ENCODE data around the gene ZFP36L1.

Gene ZFP36L1

GRCh38 chr14:68785534-68786490, 7.1 kb downstream of the ZFP36L1 start:
- Histone ChIP-seq H3K23ac (ENCODE audit: low read length) (no peak overlapping the region), H4K5ac (ENCODE audit: low read length) (no peak overlapping the region), H3K27me3 (ENCODE audit: insufficient read depth, low read length, poor library complexity) (no peaks in the 10 kb centered on the region), H2BK15ac (replicated peaks; ENCODE audit: low read depth) (no peak overlapping the region), H3K56ac (ENCODE audit: low read length) (no peak overlapping the region), H2AK5ac (ENCODE audit: low read length) (no peak overlapping the region), H4K8ac (ENCODE audit: low read depth, low read length) (no peak overlapping the region), H3K36me3 (ENCODE audit: control insufficient read depth, insufficient read depth, low read length) (peaks cover 2% of the 10 kb centered on the region), H3K18ac (ENCODE audit: low read length) (no peak overlapping the region), H2BK120ac (ENCODE audit: low read depth, low read length) (no peak overlapping the region), H3K27ac (ENCODE audit: low read depth, low read length) (no peak overlapping the region), H3K4ac (ENCODE audit: low read depth, low read length) (no peak overlapping the region), H3K4me2 (ENCODE audit: low read length) (no peak overlapping the region), H3K9ac (ENCODE audit: low read length) (no peak overlapping the region), H3K4me3 (ENCODE audit: low read length) (no peak overlapping the region), H3K4me1 (ENCODE audit: control insufficient read depth, low read depth, low read length) (peaks cover 7% of the 10 kb centered on the region), H3K79me2 (ENCODE audit: control insufficient read depth, insufficient read depth, low read length) (peaks cover 18% of the 10 kb centered on the region), H2BK5ac (ENCODE audit: low read length) (no peak overlapping the region), H3K79me1 (ENCODE audit: low read length) (peaks cover 7% of the 10 kb centered on the region)
- DNase-seq, result peak; percentile 14
- WGBS (ENCODE audit: extremely low coverage, insufficient coverage, low lambda C conversion rate), result no CpG with 5 or more reads among the region's 5 CpGs

- Histone ChIP-seq H3K4ac (ENCODE audit: low read depth, low read length) (no peak overlapping the region), H3K9ac (ENCODE audit: low read length) (no peak overlapping the region), H3K27me3 (ENCODE audit: insufficient read depth, low read length, poor library complexity) (no peaks in the 10 kb centered on the region), H4K8ac (ENCODE audit: low read depth, low read length) (no peak overlapping the region), H3K36me3 (ENCODE audit: control insufficient read depth, insufficient read depth, low read length) (peaks cover 2% of the 10 kb centered on the region), H2BK5ac (ENCODE audit: low read length) (no peak overlapping the region), H3K4me3 (ENCODE audit: low read length) (no peak overlapping the region), H3K27ac (ENCODE audit: low read depth, low read length) (no peak overlapping the region), H3K4me1 (ENCODE audit: control insufficient read depth, low read depth, low read length) (peaks cover 7% of the 10 kb centered on the region), H3K4me2 (ENCODE audit: low read length) (no peak overlapping the region), H2BK15ac (replicated peaks; ENCODE audit: low read depth) (no peak overlapping the region), H2BK120ac (ENCODE audit: low read depth, low read length) (no peak overlapping the region), H2AK5ac (ENCODE audit: low read length) (no peak overlapping the region), H3K23ac (ENCODE audit: low read length) (no peak overlapping the region), H3K79me2 (ENCODE audit: control insufficient read depth, insufficient read depth, low read length) (peaks cover 10% of the 10 kb centered on the region), H4K5ac (ENCODE audit: low read length) (no peak overlapping the region), H3K79me1 (ENCODE audit: low read length) (peaks cover 5% of the 10 kb centered on the region), H3K56ac (ENCODE audit: low read length) (no peak overlapping the region), H3K18ac (ENCODE audit: low read length) (no peak overlapping the region)
- DNase-seq, result no peak
- WGBS (ENCODE audit: extremely low coverage, insufficient coverage, low lambda C conversion rate), result no CpG with 5 or more reads among the region's 6 CpGs
Observed at GRCh38 chr14:68784978-68785533, 7.8 kb downstream of the ZFP36L1 start.

- Histone ChIP-seq H3K4me1 (ENCODE audit: control insufficient read depth, low read depth, low read length) (peaks cover 7% of the 10 kb centered on the region), H3K4me2 (ENCODE audit: low read length) (no peak overlapping the region), H3K4ac (ENCODE audit: low read depth, low read length) (no peak overlapping the region), H3K23ac (ENCODE audit: low read length) (no peak overlapping the region), H3K4me3 (ENCODE audit: low read length) (no peak overlapping the region), H2BK5ac (ENCODE audit: low read length) (no peak overlapping the region), H4K8ac (ENCODE audit: low read depth, low read length) (no peak overlapping the region), H3K18ac (ENCODE audit: low read length) (no peak overlapping the region), H3K56ac (ENCODE audit: low read length) (no peak overlapping the region), H2AK5ac (ENCODE audit: low read length) (no peak overlapping the region), H3K27me3 (ENCODE audit: insufficient read depth, low read length, poor library complexity) (no peaks in the 10 kb centered on the region), H3K27ac (ENCODE audit: low read depth, low read length) (no peak overlapping the region), H3K79me2 (ENCODE audit: control insufficient read depth, insufficient read depth, low read length) (peaks cover 4% of the 10 kb centered on the region), H2BK120ac (ENCODE audit: low read depth, low read length) (no peak overlapping the region), H3K79me1 (ENCODE audit: low read length) (peaks cover 5% of the 10 kb centered on the region), H2BK15ac (replicated peaks; ENCODE audit: low read depth) (no peak overlapping the region), H3K36me3 (ENCODE audit: control insufficient read depth, insufficient read depth, low read length) (peaks cover 1% of the 10 kb centered on the region), H4K5ac (ENCODE audit: low read length) (no peak overlapping the region), H3K9ac (ENCODE audit: low read length) (no peak overlapping the region)
- WGBS (ENCODE audit: extremely low coverage, insufficient coverage, low lambda C conversion rate), result no CpG with 5 or more reads among the region's 5 CpGs
- DNase-seq, result no peak
Observed at GRCh38 chr14:68784226-68784910, 8.5 kb downstream of the ZFP36L1 start.

GRCh38 chr14:68783408-68784225, 9.2 kb downstream of the ZFP36L1 start:
- DNase-seq, result no peak
- no peak overlapping the region for H2BK120ac ChIP-seq (ENCODE audit: low read depth, low read length)
- no peak overlapping the region for H4K5ac ChIP-seq (ENCODE audit: low read length)
- no peak overlapping the region for H3K4me2 ChIP-seq (ENCODE audit: low read length)
- no peak overlapping the region for H3K4ac ChIP-seq (ENCODE audit: low read depth, low read length)
- H2BK5ac ChIP-seq (ENCODE audit: low read length), result no peak overlapping the region
- no peak overlapping the region for H2AK5ac ChIP-seq (ENCODE audit: low read length)
- no peak overlapping the region for H2BK15ac ChIP-seq (replicated peaks; ENCODE audit: low read depth)
- no peak overlapping the region for H3K18ac ChIP-seq (ENCODE audit: low read length)
- H3K79me1 ChIP-seq (ENCODE audit: low read length), result peaks cover 1% of the 10 kb centered on the region
- no peaks in the 10 kb centered on the region for H3K27me3 ChIP-seq (ENCODE audit: insufficient read depth, low read length, poor library complexity)
- no peak overlapping the region for H3K56ac ChIP-seq (ENCODE audit: low read length)
- no peak overlapping the region for H3K27ac ChIP-seq (ENCODE audit: low read depth, low read length)
- peaks cover 7% of the 10 kb centered on the region for H3K4me1 ChIP-seq (ENCODE audit: control insufficient read depth, low read depth, low read length)
- H3K4me3 ChIP-seq (ENCODE audit: low read length), result no peak overlapping the region
- no peaks in the 10 kb centered on the region for H3K36me3 ChIP-seq (ENCODE audit: control insufficient read depth, insufficient read depth, low read length)
- no peak overlapping the region for H3K9ac ChIP-seq (ENCODE audit: low read length)
- H3K23ac ChIP-seq (ENCODE audit: low read length), result no peak overlapping the region
- WGBS (ENCODE audit: extremely low coverage, insufficient coverage, low lambda C conversion rate), result no CpG with 5 or more reads among the region's 3 CpGs
- H3K79me2 ChIP-seq (ENCODE audit: control insufficient read depth, insufficient read depth, low read length), result no peaks in the 10 kb centered on the region
- H4K8ac ChIP-seq (ENCODE audit: low read depth, low read length), result no peak overlapping the region

- Histone ChIP-seq H3K9ac (ENCODE audit: low read length) (no peak overlapping the region), H3K23ac (ENCODE audit: low read length) (no peak overlapping the region), H2BK120ac (ENCODE audit: low read depth, low read length) (no peak overlapping the region), H3K27ac (ENCODE audit: low read depth, low read length) (no peak overlapping the region), H3K79me1 (ENCODE audit: low read length) (no peaks in the 10 kb centered on the region), H4K5ac (ENCODE audit: low read length) (no peak overlapping the region), H3K4me2 (ENCODE audit: low read length) (no peak overlapping the region), H4K8ac (ENCODE audit: low read depth, low read length) (no peak overlapping the region), H3K4ac (ENCODE audit: low read depth, low read length) (no peak overlapping the region), H3K4me3 (ENCODE audit: low read length) (no peak overlapping the region), H3K36me3 (ENCODE audit: control insufficient read depth, insufficient read depth, low read length) (no peaks in the 10 kb centered on the region), H3K27me3 (ENCODE audit: insufficient read depth, low read length, poor library complexity) (no peaks in the 10 kb centered on the region), H2BK5ac (ENCODE audit: low read length) (no peak overlapping the region), H2AK5ac (ENCODE audit: low read length) (no peak overlapping the region), H3K18ac (ENCODE audit: low read length) (no peak overlapping the region), H3K79me2 (ENCODE audit: control insufficient read depth, insufficient read depth, low read length) (no peaks in the 10 kb centered on the region), H3K4me1 (ENCODE audit: control insufficient read depth, low read depth, low read length) (peaks cover 7% of the 10 kb centered on the region), H2BK15ac (replicated peaks; ENCODE audit: low read depth) (no peak overlapping the region), H3K56ac (ENCODE audit: low read length) (no peak overlapping the region)
- DNase-seq, result no peak
- WGBS (ENCODE audit: extremely low coverage, insufficient coverage, low lambda C conversion rate), result no CpG with 5 or more reads among the region's 10 CpGs
Observed at GRCh38 chr14:68782091-68782981, 10.5 kb downstream of the ZFP36L1 start.

All from mesendoderm (in vitro differentiated cells).